ENCODE data around the gene KCNG1.
A peak's percentile ranks its signal among the peaks of the same experiment; 100 is the strongest.

GRCh38 chr20:50980851-50981713, 41.8 kb downstream of the KCNG1 start:
- peak in 2 of 3 donors; percentile 29 to 47 for TF ChIP-seq CTCF (IDR thresholded peaks at IDR 0.05)
- TF ChIP-seq POLR2A (IDR thresholded peaks at IDR 0.05) = no peak
